ENCODE results near the gene PDPR.
"Not testable (repeated sequence)": the region's sequence is repeated elsewhere in the genome, so short reads cannot be mapped to it uniquely, and the experiment has no call there.

The PDPR gene

GRCh38 chr16:70113982-70114826 lies at the start of gene PDPR:
Gene PDPR (plus strand): TSS chr16:70114332. CDS start chr16:70120493, 6,161 bp downstream.
- DNase-seq = peak; percentile 94

GRCh38 chr16:70064841-70065370 lies 49.2 kb upstream of the PDPR start:
- peak; percentile 71 for DNase-seq

GRCh38 chr16:70065376-70065745 lies 48.8 kb upstream of the PDPR start:
- not testable (repeated sequence) for DNase-seq

DNA sequence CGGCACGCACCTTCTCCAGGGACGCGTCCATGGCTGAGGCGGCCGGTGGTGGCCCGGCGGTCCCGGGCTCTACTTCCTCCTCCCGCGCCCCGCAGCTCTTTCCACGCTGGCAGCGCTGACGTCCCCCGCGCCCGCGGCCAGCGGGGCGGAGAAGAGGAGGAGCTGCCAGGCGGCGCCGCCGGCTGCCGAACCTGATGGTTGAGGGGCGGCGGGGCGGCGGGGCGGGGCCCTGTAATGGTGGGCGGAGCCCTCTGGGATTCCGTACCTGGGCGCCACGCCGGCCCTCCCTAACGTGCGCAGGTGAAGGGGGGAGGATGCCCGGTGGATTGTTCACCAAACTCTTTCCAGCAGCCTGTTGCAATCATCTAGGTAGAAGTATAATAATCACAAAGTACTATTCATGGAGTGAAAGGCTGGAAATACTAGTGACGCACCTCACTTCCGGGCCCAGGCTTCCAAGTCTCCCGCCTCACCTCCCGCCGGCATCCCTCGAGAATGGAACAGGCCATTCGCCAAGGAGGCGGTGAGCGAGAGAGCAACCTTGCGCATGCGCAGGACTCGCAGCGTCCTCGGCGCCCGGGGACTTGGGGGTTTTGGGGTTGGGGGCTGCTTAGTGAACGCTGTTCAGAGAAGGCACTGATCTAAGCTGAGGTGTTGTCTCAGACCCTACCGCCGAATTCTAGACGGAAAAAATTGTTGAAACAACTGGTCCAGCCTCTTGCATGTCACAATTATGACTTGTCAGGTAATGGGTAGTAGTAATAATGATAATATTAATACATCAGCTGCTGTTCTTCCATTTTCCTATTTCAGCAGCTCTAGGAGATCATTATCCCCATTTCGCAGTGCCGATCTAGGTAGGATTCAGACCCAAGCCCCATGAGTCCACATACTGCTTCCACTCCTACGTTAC lies 48.1 kb upstream of the PDPR start:
- DNase-seq = peak; percentile 93

DNA sequence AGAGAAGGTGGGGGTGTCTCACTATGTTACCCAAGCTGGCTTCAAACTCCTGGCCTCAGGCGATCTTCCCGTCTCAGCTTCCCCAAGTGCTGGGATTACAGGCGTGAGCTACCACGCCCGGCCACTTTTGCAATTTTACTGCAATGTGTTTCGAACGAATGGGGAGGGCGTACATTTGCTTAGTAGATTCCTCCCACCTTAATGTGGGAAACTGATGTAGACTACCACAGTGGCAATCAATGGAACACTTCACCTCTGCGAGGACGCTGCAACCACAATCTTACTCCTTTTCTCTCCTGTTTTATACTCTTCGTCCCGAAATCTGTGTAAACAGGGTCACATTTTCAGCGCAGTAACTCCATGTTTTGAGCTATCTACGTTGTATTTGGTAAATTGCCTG lies 47.4 kb upstream of the PDPR start:
- not testable (repeated sequence) for DNase-seq

GRCh38 chr16:70079081-70079480 lies 35.1 kb upstream of the PDPR start:
- not testable (repeated sequence) for DNase-seq

- not testable (repeated sequence) for DNase-seq
These were observed 32.9 kb upstream of the PDPR start for GRCh38 chr16:70081219-70081618.

DNA sequence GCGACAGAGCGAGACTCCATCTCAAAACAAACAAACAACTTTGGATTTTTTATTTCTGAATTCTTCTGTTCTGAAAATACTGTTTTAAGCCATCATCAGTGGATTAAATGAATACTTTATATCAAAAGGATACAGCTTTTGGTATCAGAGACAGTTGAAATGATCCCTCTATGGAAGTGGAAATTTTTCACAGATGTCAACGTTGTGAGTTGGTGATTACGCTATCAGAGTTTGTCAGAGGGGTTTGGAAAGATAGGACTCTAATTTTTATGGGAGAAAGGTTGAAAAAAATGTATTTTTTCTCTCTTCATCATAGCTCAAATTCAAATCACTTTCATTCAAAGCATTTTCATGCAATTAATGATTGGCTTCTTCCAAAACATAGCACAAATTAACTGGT lies 30.2 kb upstream of the PDPR start:
- DNase-seq = not testable (repeated sequence)

DNA sequence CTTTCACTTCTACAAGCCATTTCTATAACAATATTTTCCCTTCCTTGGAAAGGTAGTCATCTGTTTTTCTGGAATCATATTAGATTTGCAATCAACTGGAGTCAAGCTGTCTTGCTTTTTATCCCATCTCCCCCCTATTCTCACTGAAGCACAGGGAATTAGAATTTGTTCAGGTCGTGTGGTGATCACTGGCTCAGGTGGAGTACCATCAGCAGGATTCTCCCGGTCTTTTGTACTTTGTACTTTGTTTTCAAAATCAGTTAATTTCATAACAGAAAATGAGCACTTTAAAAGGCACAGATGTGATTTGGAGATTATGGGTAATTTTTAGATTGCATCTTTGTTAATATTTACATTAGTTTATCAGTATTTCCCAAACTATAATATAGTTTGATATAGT lies 26.0 kb upstream of the PDPR start:
- DNase-seq = not testable (repeated sequence)

DNA sequence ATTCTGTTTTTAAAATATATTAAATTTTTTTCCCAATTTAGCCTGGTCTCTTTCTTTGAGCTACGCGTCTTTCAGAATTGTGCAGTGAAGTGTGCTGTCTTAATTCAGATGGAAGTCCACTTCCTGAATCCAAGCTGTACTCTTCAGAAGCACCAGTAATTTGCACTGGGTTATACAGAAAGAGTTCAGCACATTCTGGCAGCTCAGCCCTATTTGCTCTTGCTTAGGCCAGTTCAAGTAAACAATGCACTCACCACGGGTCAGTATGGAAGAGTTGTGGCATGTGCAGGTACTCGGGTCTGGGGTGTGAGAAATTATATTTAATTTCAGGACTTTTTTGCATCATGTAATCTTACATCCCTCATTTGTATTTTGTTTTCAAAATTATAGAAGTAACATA lies 25.3 kb upstream of the PDPR start:
- not testable (repeated sequence) for DNase-seq

- not testable (repeated sequence) for DNase-seq
These were observed 24.8 kb upstream of the PDPR start for GRCh38 chr16:70089289-70089688.

DNA sequence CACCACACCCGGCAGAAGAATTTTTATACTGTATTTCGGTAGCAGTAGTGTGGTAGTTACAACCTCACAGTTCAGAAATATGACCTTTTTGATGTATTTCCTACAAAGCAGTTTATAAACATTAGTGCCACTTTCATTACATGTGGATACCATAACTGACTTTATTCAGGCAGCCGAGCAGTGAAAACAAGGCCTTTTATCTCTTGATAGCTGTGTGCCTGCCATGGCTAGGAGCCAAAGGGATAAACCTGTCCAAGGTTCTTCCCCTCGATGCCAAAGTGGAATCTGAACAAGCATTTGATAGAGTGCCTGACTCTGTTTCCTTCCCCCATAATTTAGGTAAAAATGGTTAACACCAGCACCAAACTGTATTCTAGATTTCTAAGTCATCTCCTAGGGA lies 23.0 kb upstream of the PDPR start:
- DNase-seq = not testable (repeated sequence)

- DNase-seq = not testable (repeated sequence)
These were observed 20.0 kb upstream of the PDPR start for GRCh38 chr16:70094096-70094495.

DNA sequence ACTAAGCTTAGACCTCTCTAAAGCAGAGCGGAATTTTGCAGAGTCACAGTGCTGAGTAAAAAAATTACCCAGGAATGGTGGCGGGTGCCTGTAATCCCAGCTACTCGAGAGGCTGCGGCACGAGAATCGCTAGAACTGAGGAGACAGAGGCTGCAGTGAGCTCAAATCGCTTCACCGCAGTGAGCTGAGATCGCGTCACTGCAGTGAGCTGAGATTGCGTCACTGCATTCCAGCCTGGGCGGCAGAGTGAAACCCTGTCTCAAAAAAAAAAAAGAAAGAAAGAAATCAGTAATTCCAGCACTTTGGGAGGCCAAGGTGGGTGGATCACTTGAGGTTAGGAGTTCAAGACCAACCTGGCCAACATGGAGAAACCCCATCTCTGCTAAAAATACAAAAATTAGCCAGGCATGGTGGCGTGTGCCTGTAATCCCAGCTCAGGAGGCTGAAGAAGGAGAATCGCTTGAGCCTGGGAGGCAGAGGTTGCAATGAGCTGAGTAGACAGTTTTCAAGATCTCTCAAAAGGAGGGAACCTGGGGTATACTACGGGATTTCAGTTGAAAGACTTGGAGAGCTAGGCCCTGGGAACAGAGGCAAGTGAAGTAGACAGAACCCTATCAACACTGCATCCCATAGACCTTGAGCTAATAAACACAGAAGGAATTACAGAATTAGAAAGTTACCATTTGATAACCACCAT lies 4.4 kb upstream of the PDPR start:
- DNase-seq = not testable (repeated sequence)

DNA sequence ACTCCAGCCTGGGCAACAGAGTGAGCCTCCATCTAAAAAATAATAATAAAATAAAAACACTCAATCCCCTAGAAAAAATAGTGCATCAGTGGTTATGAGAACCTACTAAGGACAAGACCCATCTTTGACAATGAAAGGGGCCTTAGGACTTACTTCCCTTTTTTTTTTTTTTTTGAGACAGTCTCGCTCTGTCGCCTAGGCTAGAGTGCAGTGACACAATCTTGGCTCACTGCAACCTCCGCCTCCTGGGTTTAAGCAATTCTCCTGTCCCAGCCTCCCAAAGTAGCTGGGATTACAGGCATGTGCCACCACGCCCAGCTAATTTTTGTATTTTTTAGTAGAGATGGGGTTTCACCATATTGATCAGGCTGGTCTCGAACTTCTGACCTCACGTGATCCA lies 2.0 kb upstream of the PDPR start:
- DNase-seq = not testable (repeated sequence)

DNA sequence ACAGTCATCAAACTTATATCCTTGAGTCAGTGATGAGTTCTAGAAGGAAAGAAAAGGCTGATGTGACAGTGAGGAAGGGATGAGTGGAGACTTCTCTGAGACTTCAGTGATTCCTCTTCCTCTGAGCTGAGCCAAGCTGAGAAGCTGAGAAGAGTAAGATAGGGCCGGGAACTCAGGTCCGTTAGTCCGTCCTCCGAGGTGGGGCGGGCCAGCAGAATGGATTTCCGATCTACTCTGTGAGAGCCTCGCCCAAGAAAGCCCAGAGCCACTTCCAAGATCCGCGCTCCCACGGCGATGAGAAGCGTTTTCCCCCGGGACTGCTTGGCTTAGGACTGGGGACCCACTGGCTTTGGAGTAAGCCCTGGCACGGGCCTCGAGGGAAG lies 542 bp upstream of the PDPR start:
- not testable (repeated sequence) for DNase-seq

DNA sequence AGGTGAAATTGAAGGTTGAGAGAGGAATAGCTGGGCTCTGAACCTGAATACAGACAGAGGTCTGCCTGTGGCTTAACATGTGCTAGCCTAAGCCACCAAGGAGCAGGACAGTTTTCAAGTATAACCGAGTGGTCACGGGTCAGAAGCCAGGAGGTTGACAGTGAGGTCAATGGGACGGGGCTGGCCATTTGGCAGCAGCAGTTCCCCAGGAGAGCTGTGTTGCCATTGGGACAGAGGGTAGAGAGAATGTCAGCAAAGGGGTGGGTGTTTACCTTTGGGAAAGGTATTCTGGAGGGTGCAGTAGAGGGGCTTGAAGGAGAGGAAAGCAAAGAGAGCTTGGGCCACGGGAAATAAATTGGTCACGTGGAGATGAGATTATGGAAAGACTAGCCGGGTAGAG lies 4.2 kb downstream of the PDPR start:
- DNase-seq = not testable (repeated sequence)

- DNase-seq = not testable (repeated sequence)
These were observed 4.6 kb downstream of the PDPR start for GRCh38 chr16:70118776-70119175.

GRCh38 chr16:70120398-70120797 lies 6.3 kb downstream of the PDPR start:
- DNase-seq = not testable (repeated sequence)

GRCh38 chr16:70123822-70124221 lies 9.7 kb downstream of the PDPR start:
- DNase-seq = not testable (repeated sequence)

DNA sequence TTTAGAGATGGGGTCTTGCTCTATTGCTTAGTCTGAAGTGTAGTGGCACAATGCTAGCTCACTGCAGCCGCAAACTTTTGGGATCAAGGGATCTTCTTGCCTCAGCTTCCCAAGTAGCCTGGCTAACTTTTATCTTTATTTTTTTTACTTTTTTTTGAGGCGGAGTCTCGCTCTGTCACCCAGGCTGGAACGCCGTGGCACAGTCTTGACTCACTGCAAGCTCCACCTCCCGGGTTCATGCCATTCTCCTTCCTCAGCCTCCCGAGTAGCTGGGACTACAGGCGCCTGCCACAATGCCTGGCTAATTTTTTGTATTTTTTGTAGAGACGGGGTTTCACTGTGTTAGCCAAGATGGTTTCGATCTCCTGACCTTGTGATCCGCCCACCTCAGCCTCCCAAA lies 12.1 kb downstream of the PDPR start:
- DNase-seq = not testable (repeated sequence)

- not testable (repeated sequence) for DNase-seq
These were observed 13.6 kb downstream of the PDPR start for GRCh38 chr16:70127706-70128105.

- not testable (repeated sequence) for DNase-seq
These were observed 14.7 kb downstream of the PDPR start for GRCh38 chr16:70128844-70129243.
